Activated CD4-positive, alpha-beta T cell treated with anti-CD3 and anti-CD28 coated beads, Interleukin-2, amount 50 U/mL, for 4 hours (primary cell): ENCODE measurements around the gene SPAG8.

ENCODE experiments used
- DNase-seq, 2 experiments: peaks; one replicate each; pipeline ENCODE4 v3.0.0-alpha.2; 2020

SPAG8 gene, protein sequence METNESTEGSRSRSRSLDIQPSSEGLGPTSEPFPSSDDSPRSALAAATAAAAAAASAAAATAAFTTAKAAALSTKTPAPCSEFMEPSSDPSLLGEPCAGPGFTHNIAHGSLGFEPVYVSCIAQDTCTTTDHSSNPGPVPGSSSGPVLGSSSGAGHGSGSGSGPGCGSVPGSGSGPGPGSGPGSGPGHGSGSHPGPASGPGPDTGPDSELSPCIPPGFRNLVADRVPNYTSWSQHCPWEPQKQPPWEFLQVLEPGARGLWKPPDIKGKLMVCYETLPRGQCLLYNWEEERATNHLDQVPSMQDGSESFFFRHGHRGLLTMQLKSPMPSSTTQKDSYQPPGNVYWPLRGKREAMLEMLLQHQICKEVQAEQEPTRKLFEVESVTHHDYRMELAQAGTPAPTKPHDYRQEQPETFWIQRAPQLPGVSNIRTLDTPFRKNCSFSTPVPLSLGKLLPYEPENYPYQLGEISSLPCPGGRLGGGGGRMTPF

DNA sequence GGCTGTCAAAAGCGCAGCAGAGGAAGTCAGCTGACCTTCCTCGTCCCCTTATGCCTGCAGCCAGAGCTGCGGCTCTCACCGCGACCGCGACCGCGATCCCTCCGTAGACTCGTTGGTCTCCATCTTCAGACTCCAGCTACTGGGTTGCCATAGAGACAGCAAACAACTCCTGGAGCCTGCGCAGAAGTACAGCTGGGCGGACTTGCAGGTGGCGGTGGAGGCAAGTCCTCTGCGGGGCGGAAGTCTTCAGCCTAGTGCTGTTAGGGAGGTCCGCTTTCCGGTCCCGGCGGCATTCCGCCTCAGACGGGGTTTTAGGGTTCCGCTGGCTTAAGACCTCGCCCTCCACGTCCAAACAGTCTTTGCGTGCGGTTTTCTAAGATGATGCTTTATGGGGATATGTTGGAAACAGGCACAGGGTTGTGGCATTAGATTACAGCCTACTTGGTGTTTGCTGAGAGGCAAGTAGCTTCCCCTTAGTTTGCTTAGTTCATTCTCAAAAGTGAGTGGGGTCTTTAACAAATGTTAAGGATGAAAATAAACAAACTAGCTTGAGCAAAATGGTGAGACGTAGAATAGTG, at the start of gene SPAG8:
SPAG8 (minus strand) TSS at position 238 of the 578 bp plus-strand sequence; CDS start at position 123, 115 bp downstream.
- DNase-seq: peak; percentile 90 to 91

DNA sequence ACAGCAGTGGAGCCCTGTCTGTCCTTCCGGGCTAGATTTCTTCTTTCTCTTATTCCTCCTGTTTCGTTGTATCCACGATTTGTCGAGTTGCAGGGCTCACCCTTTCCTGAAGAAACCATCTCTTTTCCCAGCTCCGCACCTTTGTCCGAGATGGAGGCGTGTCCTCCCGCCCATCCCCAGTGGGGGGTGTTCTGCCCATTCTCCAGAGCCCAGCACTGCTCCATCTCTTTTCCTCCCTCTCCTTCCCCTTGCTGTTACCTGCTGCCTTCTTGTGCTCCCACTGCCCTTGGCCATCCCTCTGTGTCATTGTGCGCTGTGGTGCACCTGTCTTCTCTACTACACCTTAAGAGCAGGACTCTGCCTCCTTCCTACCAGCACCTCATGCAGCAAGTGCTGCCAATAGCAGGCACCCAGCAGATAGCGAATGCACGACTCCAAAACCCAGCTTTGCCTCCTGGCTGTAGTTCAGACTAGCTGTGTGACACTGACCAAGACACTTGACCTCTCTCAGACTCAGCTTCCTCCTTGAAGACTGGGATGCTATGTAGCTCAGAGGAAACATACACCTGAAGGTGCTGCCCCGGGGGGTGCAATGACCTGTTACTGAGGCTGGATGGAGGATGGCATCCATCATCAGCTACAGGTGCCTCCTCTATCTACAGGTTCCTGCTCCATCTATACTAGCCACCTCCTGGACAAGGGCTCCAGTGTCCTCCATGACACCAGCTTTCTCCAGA, 49.3 kb upstream of the SPAG8 start:
- DNase-seq: no peak

DNA sequence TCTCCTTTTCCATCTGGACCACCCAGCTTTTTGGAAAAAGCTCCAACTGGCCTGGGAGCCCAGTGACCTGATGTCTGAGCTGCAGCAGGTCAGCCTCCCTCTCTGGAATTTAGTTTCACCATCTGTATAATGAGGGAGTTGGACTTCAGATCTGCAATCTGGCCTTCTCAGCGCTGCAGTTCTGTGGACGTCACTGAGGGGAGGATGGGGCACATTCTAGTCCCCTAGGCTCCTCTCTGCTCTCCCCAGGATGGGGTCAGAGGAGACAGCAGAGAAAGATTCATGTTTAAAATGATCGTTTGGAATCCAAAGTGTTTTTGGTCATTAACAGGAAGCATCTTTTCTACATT, 47.9 kb upstream of the SPAG8 start:
- DNase-seq: no peak

DNA sequence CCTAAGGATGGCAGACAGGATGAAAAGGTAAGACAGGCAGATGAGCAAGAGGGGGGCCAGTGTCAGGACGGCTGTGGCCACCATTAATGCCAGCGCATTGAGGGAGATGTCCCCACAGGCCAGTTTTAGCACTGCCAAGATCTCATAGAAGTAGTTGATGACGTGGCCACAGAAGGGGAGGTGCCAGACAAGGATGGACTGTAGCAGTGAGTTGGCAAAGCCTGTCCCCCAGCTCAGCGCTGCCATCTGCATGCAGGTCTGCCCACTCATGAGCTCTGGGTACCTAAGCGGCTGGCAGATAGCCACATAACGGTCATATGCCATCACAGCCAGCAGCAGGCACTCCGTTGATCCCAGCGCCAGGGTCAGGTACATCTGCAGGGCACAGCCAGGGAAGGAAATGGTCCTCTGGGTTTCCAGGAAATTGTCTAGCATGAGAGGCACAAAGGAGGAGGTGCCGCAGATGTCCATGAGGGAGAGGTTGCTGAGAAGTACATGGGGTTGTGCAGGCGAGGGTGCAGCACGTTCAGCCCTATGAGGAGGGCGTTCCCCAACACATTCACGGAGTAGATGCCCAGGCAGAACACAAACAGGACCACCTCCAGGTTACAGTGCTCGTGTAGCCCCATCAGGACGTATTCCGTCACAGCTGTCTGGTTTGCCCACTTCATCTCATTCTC, 47.4 kb upstream of the SPAG8 start:
- DNase-seq: no peak

DNA sequence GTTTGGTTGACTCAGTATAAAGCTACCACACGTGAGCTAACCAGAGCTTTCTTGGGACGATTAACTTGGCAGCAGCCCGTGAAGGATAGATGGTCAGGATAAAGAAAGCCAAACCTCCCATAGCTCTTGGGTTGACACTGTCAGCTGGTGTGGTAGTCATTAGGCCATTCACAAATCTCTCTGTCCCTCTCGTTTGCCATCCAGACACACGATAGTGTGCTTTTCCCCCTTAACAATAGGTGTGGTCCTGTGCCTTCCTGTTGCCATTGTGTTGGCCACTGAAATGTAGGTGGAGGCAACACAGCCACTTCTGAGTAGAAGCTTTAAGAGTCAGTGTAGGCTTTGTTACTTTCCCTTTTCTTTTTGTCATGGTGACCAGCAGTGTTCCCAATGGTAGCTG, 46.4 kb upstream of the SPAG8 start:
- DNase-seq: no peak

DNA sequence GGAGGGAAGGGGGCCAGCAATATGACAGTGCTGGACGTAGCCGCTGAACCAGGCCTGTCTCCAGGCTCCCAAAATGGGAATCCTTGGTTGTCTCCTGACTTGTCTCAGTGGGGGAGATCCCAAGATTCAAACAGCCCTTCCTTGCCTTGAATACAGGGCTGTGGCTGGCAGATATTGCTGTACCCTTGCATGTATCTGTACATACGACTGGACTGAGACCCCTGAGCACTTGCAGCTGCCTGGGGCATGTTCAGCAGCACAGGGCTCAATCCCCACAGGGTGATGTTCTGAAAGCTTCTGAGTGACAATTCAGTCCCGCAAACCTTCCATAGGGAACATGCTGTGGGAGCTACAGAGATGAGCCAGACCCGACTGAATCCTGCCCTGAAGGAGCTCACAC, 44.8 kb upstream of the SPAG8 start:
- no peak for DNase-seq

DNA sequence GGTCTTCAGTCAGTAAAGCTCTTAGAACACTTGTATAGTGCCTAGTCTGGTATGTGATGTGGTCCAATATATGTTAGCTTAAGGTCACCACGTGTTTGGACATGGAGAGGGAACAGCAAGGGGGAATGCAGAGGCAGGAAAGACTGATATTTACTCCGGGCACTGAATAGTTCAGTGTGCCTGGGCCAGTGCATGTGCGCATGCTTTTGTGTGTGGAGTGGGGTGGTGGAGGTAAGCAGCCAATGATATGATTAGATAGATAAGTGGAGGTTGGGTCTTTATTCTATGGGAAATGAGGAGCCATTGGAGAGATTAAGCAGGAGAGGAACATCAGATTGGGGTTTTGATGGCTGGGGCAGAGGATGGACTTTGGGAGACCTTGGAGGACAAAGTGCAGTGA, 44.1 kb upstream of the SPAG8 start:
- no peak for DNase-seq

DNA sequence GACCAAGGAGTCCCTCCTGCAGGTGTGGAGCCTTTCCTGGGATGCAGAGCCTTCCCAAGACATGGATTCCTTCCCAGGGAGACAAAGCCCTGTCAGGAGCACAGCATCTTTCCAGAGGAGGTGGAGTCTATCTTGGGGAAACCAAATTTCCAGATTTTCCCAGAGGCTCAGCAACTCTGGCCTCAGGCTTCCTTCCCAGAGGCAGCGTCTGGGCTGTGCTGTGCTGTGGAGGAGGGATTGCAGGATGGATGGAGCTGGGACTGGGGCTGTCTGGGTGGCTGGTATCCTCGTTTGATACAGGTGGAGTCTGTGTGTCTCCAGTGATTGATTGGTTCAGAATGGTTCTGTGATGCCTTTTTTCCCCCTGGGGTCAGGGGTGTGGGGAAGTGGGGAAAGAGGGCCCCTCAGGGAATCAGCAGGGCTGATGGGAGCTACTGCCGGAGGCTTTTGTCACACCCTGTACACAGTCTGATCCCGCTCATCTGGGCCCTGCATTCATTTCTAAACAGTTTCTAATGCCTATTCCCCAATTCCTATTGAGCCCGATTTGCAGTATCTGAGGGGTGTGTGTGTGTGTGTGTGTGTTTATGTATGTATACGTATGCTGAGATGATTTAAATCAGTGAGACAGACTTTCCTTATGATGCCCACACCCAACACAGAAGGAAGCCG, 42.2 kb upstream of the SPAG8 start:
- DNase-seq: no peak

DNA sequence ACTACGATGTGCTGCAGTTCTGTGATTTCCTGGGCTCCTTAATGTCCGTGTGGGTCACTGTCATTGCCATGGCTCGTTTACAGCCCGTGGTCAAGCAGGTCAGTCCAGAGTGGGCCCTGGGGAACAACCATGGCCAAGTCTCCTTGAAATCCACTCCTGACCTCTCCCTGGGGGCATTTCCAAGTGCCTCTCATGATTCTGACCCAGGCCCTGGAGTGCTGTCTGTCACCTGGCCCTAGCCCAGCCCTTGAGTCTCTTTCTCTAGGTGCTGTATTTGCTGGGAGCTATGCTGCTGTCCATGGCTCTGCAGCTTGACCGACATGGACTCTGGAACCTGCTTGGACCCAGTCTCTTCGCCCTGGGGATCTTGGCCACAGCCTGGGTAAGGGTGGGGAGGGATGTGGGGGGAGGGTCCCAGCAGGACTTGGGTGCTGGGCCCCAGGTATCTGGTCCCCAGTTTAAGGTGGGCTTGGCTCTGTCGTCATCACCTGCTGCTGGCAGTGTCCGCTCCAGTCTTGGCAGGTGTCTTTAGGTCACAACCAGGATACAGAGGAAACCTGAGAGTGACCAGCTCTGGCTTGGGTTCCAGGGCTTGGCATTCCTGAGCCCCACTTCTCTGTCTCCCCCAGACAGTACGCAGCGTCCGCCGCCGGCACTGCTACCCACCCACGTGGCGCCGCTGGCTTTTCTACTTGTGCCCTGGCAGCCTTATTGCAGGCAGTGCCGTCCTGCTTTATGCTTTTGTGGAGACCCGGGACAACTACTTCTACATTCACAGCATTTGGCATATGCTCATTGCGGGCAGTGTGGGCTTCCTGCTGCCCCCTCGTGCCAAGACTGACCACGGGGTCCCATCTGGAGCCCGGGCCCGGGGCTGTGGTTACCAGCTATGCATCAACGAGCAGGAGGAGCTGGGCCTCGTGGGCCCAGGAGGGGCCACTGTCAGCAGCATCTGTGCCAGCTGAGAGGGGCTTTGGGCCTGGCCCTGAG, 41.1 kb upstream of the SPAG8 start:
- DNase-seq: no peak

DNA sequence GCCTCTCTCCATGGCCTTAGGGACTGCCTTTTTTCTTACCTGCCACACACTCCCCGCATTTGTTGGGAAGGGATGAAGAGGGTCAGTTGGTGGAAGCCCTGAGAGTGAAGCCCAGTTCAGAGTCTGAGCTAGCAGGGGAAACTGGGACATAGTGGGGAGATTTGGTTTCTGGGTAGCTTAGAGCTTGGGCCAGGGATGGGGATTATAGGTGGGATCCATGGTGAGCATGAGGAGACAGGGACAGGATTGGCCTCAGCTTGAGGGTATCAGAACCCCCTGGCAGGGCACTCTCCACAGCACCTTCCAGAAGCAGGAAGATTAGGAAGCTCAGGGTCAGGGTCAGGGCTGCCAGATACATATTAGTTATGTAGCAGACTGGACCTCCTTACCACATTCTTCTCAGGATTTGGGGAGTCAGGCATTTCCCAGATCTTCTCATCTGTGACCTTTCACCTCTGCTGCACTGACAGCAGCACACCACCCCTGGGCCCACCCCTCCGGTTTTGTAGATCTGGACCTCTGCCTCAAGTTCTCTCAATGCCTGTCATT, 40.3 kb upstream of the SPAG8 start:
- no peak for DNase-seq

DNA sequence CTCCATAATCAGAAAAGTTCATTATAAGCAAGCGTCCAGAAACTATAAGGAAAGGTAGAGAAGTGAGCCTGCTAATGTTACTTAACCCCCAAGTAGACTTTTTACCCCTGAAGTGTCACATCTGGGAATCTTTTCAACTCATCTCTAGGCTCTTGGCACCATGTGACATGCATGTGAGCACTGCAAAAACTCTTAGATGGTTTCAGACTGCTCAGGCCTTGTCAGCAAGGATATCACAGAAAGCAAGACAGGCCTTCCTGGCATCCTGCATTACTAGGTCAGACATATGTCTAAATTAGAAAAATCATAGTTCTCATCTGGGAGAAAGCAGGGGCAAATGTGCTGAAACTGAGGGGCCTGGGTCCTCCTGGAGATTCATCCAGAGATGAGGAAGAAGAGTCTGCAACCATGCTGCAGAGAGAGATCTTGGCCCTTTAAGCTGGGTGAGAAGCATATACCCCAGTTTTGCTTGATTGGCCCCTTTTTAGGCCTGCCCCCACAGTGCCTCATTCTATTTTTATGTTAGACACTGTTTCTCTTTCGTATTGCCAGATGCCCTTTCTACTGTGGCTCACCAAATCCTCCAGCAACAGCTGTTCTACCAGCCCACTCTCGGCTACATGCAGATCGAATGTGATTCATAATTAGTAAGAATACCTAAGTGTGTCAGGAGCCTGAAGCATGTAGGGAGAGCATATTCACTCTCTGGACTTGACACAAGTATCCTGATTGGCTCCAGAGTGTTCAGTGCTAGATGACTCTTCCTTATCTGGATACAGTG, 35.9 kb upstream of the SPAG8 start:
- DNase-seq: no peak

DNA sequence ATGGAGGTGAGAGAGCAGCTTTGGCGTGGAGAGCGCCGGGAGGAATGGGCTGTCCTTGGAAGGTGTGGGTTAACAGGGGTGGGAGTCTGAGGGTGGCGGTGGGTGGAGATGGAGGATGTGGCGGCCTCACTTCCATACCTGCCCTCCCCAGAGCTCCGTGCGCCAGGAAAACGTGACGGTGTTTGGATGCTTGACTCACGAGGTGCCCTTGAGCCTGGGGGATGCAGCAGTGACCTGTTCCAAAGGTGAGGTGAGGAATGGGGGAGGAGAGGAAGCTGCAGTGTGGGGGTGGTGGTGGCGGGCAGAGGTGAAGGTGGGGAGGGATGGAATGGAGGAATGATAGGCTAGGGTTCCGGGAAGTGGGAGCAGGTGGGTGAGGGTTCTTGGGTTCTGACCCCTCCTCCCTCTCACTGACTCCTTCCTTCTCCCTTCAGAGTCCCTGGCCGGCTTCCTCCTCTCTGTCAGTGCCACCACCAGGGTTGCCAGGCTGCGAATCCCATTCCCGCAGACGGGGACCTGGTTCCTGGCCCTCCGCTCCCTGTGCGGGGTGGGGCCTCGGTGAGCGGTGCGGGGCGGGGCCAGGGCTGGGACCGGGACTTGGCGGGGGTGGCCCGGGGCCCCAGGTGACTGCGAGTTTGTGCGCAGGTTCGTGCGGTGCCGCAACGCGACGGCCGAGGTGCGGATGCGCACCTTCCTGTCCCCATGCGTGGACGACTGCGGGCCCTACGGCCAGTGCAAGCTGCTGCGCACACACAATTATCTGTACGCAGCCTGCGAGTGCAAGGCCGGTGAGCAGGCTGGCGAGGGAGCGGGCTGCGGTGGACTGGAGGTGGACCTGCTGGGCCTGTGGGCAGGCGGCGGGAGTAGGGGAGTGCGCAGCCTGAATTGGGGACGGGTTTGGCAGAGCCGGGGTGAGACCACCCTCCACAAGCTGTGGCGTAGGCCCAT, 34.0 kb upstream of the SPAG8 start:
- DNase-seq: no peak

DNA sequence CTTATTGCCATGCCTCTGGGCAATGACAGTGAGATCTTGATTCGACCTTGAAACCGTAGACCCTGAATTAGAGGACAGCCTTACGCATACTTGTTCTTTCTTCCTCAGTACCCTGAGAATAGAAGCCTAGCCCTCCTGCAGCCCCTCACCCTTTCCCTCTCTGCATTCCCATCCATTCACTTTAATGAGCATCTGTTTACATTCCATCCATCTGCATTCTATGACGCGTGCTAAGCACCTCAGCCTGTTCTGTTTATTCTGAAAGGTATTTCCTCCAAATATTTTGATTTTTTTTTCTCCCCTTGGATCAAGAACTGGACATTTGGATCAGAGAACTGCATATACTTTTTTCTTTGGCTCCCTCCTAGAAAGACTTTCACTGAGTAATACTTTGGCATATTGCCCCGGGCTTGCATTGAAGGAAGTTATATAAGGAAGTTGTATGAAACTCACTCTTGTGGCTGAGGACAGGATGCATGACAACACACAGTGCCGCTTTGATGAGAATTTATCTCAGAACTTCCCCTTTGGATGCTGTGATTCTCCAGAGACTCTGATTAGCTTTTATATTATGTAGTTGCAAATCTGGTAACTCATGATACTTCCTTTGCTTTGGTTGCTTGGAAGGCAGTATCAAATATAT, 32.7 kb upstream of the SPAG8 start:
- DNase-seq: no peak

DNA sequence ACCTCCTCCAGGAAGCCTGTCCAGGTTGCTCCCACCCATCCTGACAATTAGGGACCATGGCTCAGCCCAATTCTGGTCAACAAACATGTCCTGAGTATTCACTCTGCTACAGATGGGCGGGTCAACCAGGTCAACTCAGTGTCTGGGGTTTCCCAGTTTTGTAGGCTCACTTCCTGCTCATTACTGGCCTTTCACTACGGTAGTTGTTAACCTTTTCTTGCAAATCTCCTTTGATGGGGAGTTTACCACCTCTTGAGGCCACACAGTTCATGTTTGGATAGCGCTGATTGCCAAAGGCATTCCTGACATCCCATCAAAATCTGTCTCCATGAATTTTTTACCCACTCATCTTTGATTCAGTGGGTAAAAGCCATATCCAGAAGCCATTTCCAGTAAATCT, 30.7 kb upstream of the SPAG8 start:
- DNase-seq: no peak

DNA sequence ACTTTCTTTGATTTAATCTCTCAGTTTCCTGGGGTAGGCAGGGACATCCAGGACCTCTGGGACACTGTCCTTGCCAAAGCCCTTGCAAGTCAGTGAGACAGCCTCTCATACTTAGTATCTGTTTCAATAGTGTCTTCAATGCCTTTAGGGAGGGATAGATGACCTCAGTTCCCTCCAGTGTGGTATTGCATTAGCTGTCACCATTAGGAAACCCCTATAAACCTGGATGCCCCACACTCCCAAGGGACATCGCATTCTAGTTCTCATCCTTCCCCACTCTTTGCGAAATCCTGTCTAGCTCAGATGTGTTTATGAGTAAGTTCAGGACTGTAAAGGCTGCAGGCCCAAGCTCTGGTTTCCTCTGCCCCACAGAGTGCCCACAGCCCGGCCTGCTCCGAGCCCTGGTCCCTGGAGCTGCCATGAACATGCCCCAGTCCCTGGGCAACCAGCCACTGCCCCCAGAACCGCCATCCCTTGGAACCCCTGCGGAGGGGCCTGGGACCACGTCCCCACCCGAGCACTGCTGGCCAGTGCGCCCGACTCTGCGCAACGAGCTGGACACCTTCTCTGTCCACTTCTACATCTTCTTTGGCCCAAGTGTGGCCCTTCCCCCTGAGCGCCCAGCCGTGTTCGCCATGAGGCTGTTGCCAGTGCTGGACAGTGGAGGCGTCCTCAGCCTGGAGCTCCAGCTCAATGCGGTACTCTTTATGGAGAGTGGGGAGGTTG, 30.1 kb upstream of the SPAG8 start:
- no peak for DNase-seq

DNA sequence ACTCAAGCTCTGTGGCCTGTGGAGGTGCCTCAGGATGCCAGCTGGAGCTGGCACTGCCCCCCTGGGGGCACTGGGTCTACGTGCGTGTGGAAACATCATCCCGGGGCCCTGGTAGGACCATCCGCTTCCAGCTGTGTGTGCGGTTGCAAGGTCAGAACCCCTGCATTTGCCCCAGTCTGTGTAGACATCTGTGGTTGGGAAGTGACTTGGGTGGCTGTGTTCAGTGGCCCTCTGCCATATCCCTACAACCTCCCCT, 29.5 kb upstream of the SPAG8 start:
- no peak for DNase-seq

DNA sequence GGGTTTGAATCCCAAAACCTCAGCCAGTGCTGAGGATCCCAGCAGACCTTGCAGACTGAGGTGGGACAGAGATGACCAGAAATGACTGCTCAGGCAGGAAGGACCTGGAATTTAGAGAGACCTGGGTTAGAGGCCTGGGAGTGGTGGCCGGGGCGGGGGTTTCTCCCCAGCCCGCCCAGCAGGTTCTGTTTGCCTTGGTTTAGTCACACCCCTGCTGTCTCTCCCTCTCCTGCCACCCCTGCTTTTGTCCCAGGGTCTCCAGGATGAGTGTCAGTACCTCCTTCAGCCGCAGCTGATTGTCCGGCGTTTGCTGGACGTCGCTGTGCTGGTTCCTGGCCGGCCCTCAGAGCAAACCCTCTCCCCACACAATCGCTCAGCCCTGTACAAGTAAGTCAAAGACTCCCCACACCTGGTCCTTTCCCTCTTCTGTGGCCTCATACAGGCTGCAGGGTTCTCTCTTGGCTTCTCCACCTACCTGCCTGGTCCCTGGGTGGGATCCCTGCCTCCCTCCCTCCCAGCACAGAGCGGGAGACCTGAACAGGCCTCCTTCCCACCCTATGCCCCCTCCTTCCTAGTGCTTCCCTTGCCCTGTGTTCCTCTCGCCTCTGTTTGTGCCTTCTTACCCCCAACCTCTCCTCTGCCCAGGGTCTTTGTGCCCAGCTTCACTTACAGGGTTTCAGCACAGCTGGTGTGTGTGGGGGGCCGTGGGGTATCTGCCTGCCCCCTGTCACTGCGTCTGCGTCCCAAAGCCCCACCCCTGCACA, 29.0 kb upstream of the SPAG8 start:
- DNase-seq: no peak
